Cardiac fibroblast (primary cell): Measurements from ENCODE around the gene ATXN7L3.

Experiments used
- DNase-seq, 2 donors: peaks; one replicate each; pipeline versions ENCODE4 v3.0.0 to v3.0.0-alpha.2; 2010; ENCODE audit warnings: low read depth in 2 of 2
- H3K4me3 ChIP-seq, 2 donors: replicated peaks in 1 of 2; 1 replicate in 1 of 2; 2 replicates in 1 of 2; pipeline ENCODE4 v1.5.1; 2011; ENCODE audit warnings: low read depth in 2 of 2, low read length in 2 of 2, mild to moderate bottlenecking in 2 of 2, moderate library complexity in 1 of 2
- CTCF ChIP-seq: IDR thresholded peaks from one replicate; pipeline ENCODE4 v1.5.1; 2011; ENCODE audit warnings: low read depth, mild to moderate bottlenecking, low read length, inconsistent platforms

The ATXN7L3 gene

GRCh38 chr17:44170499-44171201, 29.0 kb downstream of the ATXN7L3 start, which contains the start of gene ASB16:
Gene ASB16 (plus strand): TSS chr17:44170704. CDS start chr17:44170790, 86 bp downstream.
- no peak for TF ChIP-seq CTCF
- H3K4me3 ChIP-seq: no peak within 1 kb of the TSS
- peak; percentile 23 to 33 for DNase-seq

DNA sequence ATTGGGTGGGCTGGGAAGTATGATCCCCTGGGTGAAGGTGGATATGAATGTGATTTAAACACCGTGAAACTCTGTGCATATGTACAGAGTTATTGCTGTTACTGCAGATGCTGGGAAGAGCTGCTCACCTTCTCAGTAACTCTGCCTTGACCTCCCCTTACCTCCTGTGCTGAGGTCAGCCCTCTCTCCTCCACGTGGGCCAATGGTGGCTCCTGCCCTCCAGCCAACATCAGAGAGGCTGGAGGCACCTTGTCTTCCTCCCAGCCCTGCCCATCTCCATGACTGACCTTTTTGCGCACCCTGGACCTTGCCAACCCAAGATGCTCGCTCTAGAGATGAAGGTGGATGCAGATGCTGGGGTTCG, 29.6 kb downstream of the ATXN7L3 start:
- TF ChIP-seq CTCF: no peak
- H3K4me3 ChIP-seq: no peak overlapping the region
- no peak for DNase-seq

- no peak for DNase-seq
- no peak for TF ChIP-seq CTCF
- H3K4me3 ChIP-seq: no peak overlapping the region
These were observed 32.4 kb downstream of the ATXN7L3 start for GRCh38 chr17:44167181-44167861.

- no peak for TF ChIP-seq CTCF
These were observed 35.2 kb downstream of the ATXN7L3 start for GRCh38 chr17:44164476-44164875.

GRCh38 chr17:44159519-44160210, 40.0 kb downstream of the ATXN7L3 start:
- H3K4me3 ChIP-seq: no peak overlapping the region
- DNase-seq: peak in 1 of 2 donors; percentile 37
- TF ChIP-seq CTCF: no peak

More at GRCh38 chr17:44164476-44164875, 35.2 kb downstream of the ATXN7L3 start:
- no peak for DNase-seq
- no peak overlapping the region for H3K4me3 ChIP-seq

DNA sequence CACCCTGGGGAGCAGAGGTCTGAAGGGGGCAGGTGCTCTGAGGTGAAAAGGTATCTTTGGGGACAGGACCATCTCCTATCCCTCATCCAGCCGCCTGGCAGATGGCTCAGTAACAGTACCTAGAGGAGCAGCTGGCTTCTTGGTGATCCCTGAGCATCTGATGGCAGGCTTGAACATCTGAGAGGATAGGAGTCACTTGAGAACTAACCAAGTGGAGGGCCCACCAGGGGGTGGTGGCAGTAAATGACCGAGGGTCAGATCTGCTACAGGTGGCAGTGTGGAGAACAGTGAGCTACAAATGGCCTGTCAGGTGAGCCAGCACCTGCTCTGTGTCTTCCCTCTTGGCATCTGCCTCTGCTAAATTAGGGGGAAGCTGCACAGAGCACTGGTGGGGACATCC, 44.2 kb downstream of the ATXN7L3 start:
- H3K4me3 ChIP-seq: no peak overlapping the region
- no peak for TF ChIP-seq CTCF
- DNase-seq: no peak
